ENCODE results near the gene MRPL50. TPM values are rescaled to one million over a fixed set of nuclear protein-coding genes. Genes with fewer than 3 reads are reported as not detected.

The MRPL50 gene
- total RNA-seq, 1 experiment from 2014 or later, result 16.3 TPM

DNA sequence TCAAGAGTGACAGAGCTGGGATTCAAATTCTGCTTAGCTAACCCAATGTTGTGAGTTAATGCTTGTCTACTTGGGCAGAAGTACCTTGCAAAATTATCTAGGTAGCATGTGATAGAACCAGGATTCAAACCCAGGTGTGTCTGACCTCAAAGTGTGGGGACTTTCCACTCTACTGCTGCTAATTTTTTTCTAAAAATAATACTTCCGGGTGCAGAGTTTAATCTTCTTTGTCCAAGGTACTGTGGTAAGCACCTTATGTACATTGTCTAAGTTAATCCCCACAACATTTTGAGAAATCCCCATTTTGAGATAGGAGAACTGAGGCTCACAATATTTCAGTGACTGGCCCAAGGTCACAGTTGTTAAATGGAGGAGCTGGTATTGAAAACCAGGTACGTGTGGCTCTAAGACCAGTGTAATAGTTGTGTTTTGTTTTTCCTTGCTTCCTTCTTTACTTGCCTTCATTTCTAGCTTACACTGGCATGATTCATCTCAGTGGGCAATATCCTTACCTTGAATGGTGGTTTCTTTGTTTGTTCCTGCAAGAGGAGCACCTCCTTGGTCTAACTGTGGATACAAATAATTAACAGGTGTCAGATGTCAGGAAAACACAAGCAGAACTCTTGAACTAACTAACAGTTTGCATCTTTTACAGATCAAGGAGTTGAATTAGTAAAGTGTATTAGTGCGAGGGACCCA lies 29.7 kb upstream of the MRPL50 start:
- Histone ChIP-seq H3K9me3 (ENCODE audit: low read length) (no peaks in the 10 kb centered on the region), H3K9me2 (replicated peaks; ENCODE audit: insufficient read depth, low read length) (no peaks in the 10 kb centered on the region), H3K4me1 (ENCODE audit: low read length) (no peaks in the 10 kb centered on the region), H3K27me3 (ENCODE audit: low read length) (no peaks in the 10 kb centered on the region), H3K9ac (ENCODE audit: low read length) (no peak overlapping the region), H3K4me2 (ENCODE audit: low read depth, low read length, poor library complexity, severe bottlenecking) (no peak overlapping the region), H2AFZ (ENCODE audit: low read length) (no peak overlapping the region), H3K79me2 (ENCODE audit: low read length) (no peaks in the 10 kb centered on the region), H4K20me1 (ENCODE audit: insufficient read depth, low read depth, low read length) (no peaks in the 10 kb centered on the region), H3K4me3 (ENCODE audit: low read length) (no peak overlapping the region), H3K27ac (ENCODE audit: low read length) (no peak overlapping the region), H3K36me3 (ENCODE audit: insufficient read depth, low read length) (no peaks in the 10 kb centered on the region)
- no peak for DNase-seq

DNA sequence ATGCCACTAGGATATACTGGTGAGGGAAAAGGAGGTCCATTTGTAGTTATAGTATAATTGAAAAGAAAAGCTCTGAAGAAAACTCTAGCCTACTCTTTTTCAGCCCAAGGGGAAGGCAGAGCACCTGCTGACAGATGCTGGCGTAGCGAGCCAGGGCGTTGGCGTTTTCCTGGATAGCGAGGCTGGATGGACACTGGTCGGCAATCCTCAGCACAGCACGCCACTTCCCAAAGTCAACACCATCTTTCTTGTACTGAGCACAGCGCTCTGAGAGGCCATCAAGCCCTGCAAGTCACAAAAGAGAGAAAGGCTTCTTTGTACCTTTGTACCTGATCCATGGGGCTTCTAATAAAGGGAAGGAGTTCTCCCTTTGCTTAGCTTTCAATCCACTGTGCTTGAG lies 28.9 kb upstream of the MRPL50 start:
- no peaks in the 10 kb centered on the region for H4K20me1 ChIP-seq (ENCODE audit: insufficient read depth, low read depth, low read length)
- H3K79me2 ChIP-seq (ENCODE audit: low read length), result no peaks in the 10 kb centered on the region
- no peak for DNase-seq
- no peaks in the 10 kb centered on the region for H3K36me3 ChIP-seq (ENCODE audit: insufficient read depth, low read length)
- no peaks in the 10 kb centered on the region for H3K4me1 ChIP-seq (ENCODE audit: low read length)
- no peak overlapping the region for H3K9ac ChIP-seq (ENCODE audit: low read length)
- no peaks in the 10 kb centered on the region for H3K9me2 ChIP-seq (replicated peaks; ENCODE audit: insufficient read depth, low read length)
- no peak overlapping the region for H3K4me3 ChIP-seq (ENCODE audit: low read length)
- no peak overlapping the region for H3K4me2 ChIP-seq (ENCODE audit: low read depth, low read length, poor library complexity, severe bottlenecking)
- no peak overlapping the region for H2AFZ ChIP-seq (ENCODE audit: low read length)
- H3K27ac ChIP-seq (ENCODE audit: low read length), result no peak overlapping the region
- H3K27me3 ChIP-seq (ENCODE audit: low read length), result no peaks in the 10 kb centered on the region
- H3K9me3 ChIP-seq (ENCODE audit: low read length), result no peaks in the 10 kb centered on the region

GRCh38 chr9:101421653-101422065 lies 23.2 kb upstream of the MRPL50 start:
- no peaks in the 10 kb centered on the region for H3K36me3 ChIP-seq (ENCODE audit: insufficient read depth, low read length)
- H4K20me1 ChIP-seq (ENCODE audit: insufficient read depth, low read depth, low read length), result no peaks in the 10 kb centered on the region
- no peak for DNase-seq
- H3K4me1 ChIP-seq (ENCODE audit: low read length), result no peaks in the 10 kb centered on the region
- no peaks in the 10 kb centered on the region for H3K27me3 ChIP-seq (ENCODE audit: low read length)
- H3K4me3 ChIP-seq (ENCODE audit: low read length), result no peak overlapping the region
- H3K9ac ChIP-seq (ENCODE audit: low read length), result no peak overlapping the region
- H3K9me2 ChIP-seq (replicated peaks; ENCODE audit: insufficient read depth, low read length), result no peaks in the 10 kb centered on the region
- no peaks in the 10 kb centered on the region for H3K79me2 ChIP-seq (ENCODE audit: low read length)
- H3K27ac ChIP-seq (ENCODE audit: low read length), result no peak overlapping the region
- no peak overlapping the region for H2AFZ ChIP-seq (ENCODE audit: low read length)
- no peaks in the 10 kb centered on the region for H3K9me3 ChIP-seq (ENCODE audit: low read length)
- no peak overlapping the region for H3K4me2 ChIP-seq (ENCODE audit: low read depth, low read length, poor library complexity, severe bottlenecking)

DNA sequence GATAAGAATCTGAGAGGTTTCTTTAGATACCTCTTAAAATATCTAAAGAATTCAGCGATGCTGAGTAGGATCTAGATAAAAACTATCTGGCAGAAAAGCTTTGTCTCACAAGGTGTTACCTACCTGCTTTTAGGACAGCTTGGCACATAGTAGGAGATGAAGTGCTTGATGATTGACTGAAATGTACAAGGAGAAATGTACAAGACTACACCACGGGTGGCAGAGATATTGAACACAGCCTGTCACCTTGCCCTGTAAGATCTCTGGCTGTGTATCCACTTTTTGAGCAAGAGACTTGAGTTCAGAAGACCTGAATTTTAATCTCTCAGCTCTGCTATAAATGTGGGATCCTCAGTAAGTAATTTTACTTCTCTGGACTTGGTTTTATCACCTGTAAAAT lies 21.4 kb upstream of the MRPL50 start:
- Histone ChIP-seq H3K9ac (ENCODE audit: low read length) (no peak overlapping the region), H4K20me1 (ENCODE audit: insufficient read depth, low read depth, low read length) (no peaks in the 10 kb centered on the region), H3K36me3 (ENCODE audit: insufficient read depth, low read length) (no peaks in the 10 kb centered on the region), H3K27me3 (ENCODE audit: low read length) (no peaks in the 10 kb centered on the region), H3K9me2 (replicated peaks; ENCODE audit: insufficient read depth, low read length) (no peaks in the 10 kb centered on the region), H3K4me2 (ENCODE audit: low read depth, low read length, poor library complexity, severe bottlenecking) (no peak overlapping the region), H3K9me3 (ENCODE audit: low read length) (no peaks in the 10 kb centered on the region), H2AFZ (ENCODE audit: low read length) (no peak overlapping the region), H3K4me3 (ENCODE audit: low read length) (no peak overlapping the region), H3K79me2 (ENCODE audit: low read length) (no peaks in the 10 kb centered on the region), H3K4me1 (ENCODE audit: low read length) (no peaks in the 10 kb centered on the region), H3K27ac (ENCODE audit: low read length) (no peak overlapping the region)
- no peak for DNase-seq

GRCh38 chr9:101418518-101419430 lies 20.4 kb upstream of the MRPL50 start:
- H3K36me3 ChIP-seq (ENCODE audit: insufficient read depth, low read length), result no peaks in the 10 kb centered on the region
- no peak overlapping the region for H3K9ac ChIP-seq (ENCODE audit: low read length)
- H3K4me2 ChIP-seq (ENCODE audit: low read depth, low read length, poor library complexity, severe bottlenecking), result no peak overlapping the region
- no peaks in the 10 kb centered on the region for H3K4me1 ChIP-seq (ENCODE audit: low read length)
- H3K79me2 ChIP-seq (ENCODE audit: low read length), result no peaks in the 10 kb centered on the region
- no peak for DNase-seq
- no peaks in the 10 kb centered on the region for H3K9me2 ChIP-seq (replicated peaks; ENCODE audit: insufficient read depth, low read length)
- H2AFZ ChIP-seq (ENCODE audit: low read length), result no peak overlapping the region
- H3K9me3 ChIP-seq (ENCODE audit: low read length), result no peaks in the 10 kb centered on the region
- H3K4me3 ChIP-seq (ENCODE audit: low read length), result no peak overlapping the region
- H3K27ac ChIP-seq (ENCODE audit: low read length), result no peak overlapping the region
- no peaks in the 10 kb centered on the region for H3K27me3 ChIP-seq (ENCODE audit: low read length)
- H4K20me1 ChIP-seq (ENCODE audit: insufficient read depth, low read depth, low read length), result no peaks in the 10 kb centered on the region

GRCh38 chr9:101417977-101418376 lies 19.6 kb upstream of the MRPL50 start:
- H3K27me3 ChIP-seq (ENCODE audit: low read length), result no peaks in the 10 kb centered on the region
- no peak overlapping the region for H2AFZ ChIP-seq (ENCODE audit: low read length)
- H3K9me3 ChIP-seq (ENCODE audit: low read length), result peaks cover 2% of the 10 kb centered on the region; the same call in 1 of the 2 replicates
- no peak for DNase-seq
- H3K9ac ChIP-seq (ENCODE audit: low read length), result no peak overlapping the region
- no peak overlapping the region for H3K27ac ChIP-seq (ENCODE audit: low read length)
- no peaks in the 10 kb centered on the region for H3K9me2 ChIP-seq (replicated peaks; ENCODE audit: insufficient read depth, low read length)
- no peaks in the 10 kb centered on the region for H3K4me1 ChIP-seq (ENCODE audit: low read length)
- H3K36me3 ChIP-seq (ENCODE audit: insufficient read depth, low read length), result no peaks in the 10 kb centered on the region
- H3K4me3 ChIP-seq (ENCODE audit: low read length), result no peak overlapping the region
- no peaks in the 10 kb centered on the region for H4K20me1 ChIP-seq (ENCODE audit: insufficient read depth, low read depth, low read length)
- no peak overlapping the region for H3K4me2 ChIP-seq (ENCODE audit: low read depth, low read length, poor library complexity, severe bottlenecking)
- H3K79me2 ChIP-seq (ENCODE audit: low read length), result no peaks in the 10 kb centered on the region

GRCh38 chr9:101417389-101417788 lies 19.0 kb upstream of the MRPL50 start:
- no peaks in the 10 kb centered on the region for H3K4me1 ChIP-seq (ENCODE audit: low read length)
- peaks cover 3% of the 10 kb centered on the region; the same call in 1 of the 2 replicates for H3K9me3 ChIP-seq (ENCODE audit: low read length)
- no peak overlapping the region for H3K9ac ChIP-seq (ENCODE audit: low read length)
- H3K4me2 ChIP-seq (ENCODE audit: low read depth, low read length, poor library complexity, severe bottlenecking), result no peak overlapping the region
- no peaks in the 10 kb centered on the region for H4K20me1 ChIP-seq (ENCODE audit: insufficient read depth, low read depth, low read length)
- DNase-seq, result no peak
- H3K36me3 ChIP-seq (ENCODE audit: insufficient read depth, low read length), result no peaks in the 10 kb centered on the region
- H3K79me2 ChIP-seq (ENCODE audit: low read length), result no peaks in the 10 kb centered on the region
- no peak overlapping the region for H3K4me3 ChIP-seq (ENCODE audit: low read length)
- H2AFZ ChIP-seq (ENCODE audit: low read length), result no peak overlapping the region
- no peaks in the 10 kb centered on the region for H3K27me3 ChIP-seq (ENCODE audit: low read length)
- no peak overlapping the region for H3K27ac ChIP-seq (ENCODE audit: low read length)
- H3K9me2 ChIP-seq (replicated peaks; ENCODE audit: insufficient read depth, low read length), result no peaks in the 10 kb centered on the region

GRCh38 chr9:101415578-101415977 lies 17.2 kb upstream of the MRPL50 start:
- peaks cover 10% of the 10 kb centered on the region for H3K9me3 ChIP-seq (ENCODE audit: low read length)
- DNase-seq, result no peak
- H3K4me2 ChIP-seq (ENCODE audit: low read depth, low read length, poor library complexity, severe bottlenecking), result no peak overlapping the region
- H3K27ac ChIP-seq (ENCODE audit: low read length), result no peak overlapping the region
- H3K4me3 ChIP-seq (ENCODE audit: low read length), result no peak overlapping the region
- no peaks in the 10 kb centered on the region for H3K9me2 ChIP-seq (replicated peaks; ENCODE audit: insufficient read depth, low read length)
- no peaks in the 10 kb centered on the region for H3K79me2 ChIP-seq (ENCODE audit: low read length)
- no peaks in the 10 kb centered on the region for H3K27me3 ChIP-seq (ENCODE audit: low read length)
- no peak overlapping the region for H3K9ac ChIP-seq (ENCODE audit: low read length)
- H4K20me1 ChIP-seq (ENCODE audit: insufficient read depth, low read depth, low read length), result no peaks in the 10 kb centered on the region
- H3K36me3 ChIP-seq (ENCODE audit: insufficient read depth, low read length), result no peaks in the 10 kb centered on the region
- H2AFZ ChIP-seq (ENCODE audit: low read length), result no peak overlapping the region
- no peaks in the 10 kb centered on the region for H3K4me1 ChIP-seq (ENCODE audit: low read length)
